Aorta (tissue), 5 donors: ENCODE measurements around the gene TLR7. TPM values are rescaled to one million over a fixed set of nuclear protein-coding genes. Genes with fewer than 3 reads are reported as not detected.

Source experiments
- ATAC-seq: fragments of 200-7000 bp; cut with Tn5 transposase; one replicate; pipeline ENCODE4 v1.9.1; 2022; ENCODE audit warnings: moderate library complexity; ENCODE audit not compliant: low FRiP score
- DNase-seq, 2 donors: peaks; one replicate each; pipeline ENCODE4 v3.0.0-alpha.2; 2020
- H3K27ac ChIP-seq, 2 donors: one replicate each; pipeline ENCODE4 v1.5.1; 2013; ENCODE audit warnings: low read length in 2 of 2, mild to moderate bottlenecking in 2 of 2, moderate library complexity in 2 of 2, control low read depth in 1 of 2, inconsistent platforms in 1 of 2, low read depth in 1 of 2
- H3K27me3 ChIP-seq, 2 donors: one replicate each; pipeline ENCODE4 v1.6.1; 2013; ENCODE audit warnings: control low read depth in 1 of 2, low read length in 1 of 2, mild to moderate bottlenecking in 1 of 2, moderate library complexity in 1 of 2; ENCODE audit not compliant: insufficient read depth in 2 of 2, control insufficient read depth in 1 of 2
- H3K36me3 ChIP-seq, 2 donors: one replicate each; pipeline ENCODE4 v1.6.1; 2013; ENCODE audit warnings: control low read depth in 1 of 2, low read length in 1 of 2, mild to moderate bottlenecking in 1 of 2; ENCODE audit not compliant: insufficient read depth in 2 of 2, control insufficient read depth in 1 of 2
- H3K4me1 ChIP-seq, 2 donors: one replicate each; pipeline ENCODE4 v1.6.1; 2013; ENCODE audit warnings: low read length in 2 of 2, control low read depth in 1 of 2, mild to moderate bottlenecking in 1 of 2, moderate library complexity in 1 of 2; ENCODE audit not compliant: insufficient read depth in 2 of 2, control insufficient read depth in 1 of 2
- H3K4me3 ChIP-seq, 2 donors: one replicate each; pipeline ENCODE4 v1.5.1; 2013; ENCODE audit warnings: low read length in 2 of 2, control low read depth in 1 of 2, mild to moderate bottlenecking in 1 of 2
- H3K9me3 ChIP-seq: one replicate; pipeline ENCODE4 v1.6.1; 2013; ENCODE audit warnings: mild to moderate bottlenecking, low read length; ENCODE audit not compliant: control insufficient read depth
- WGBS, 2 donors: extraction: QIAGEN DNeasy Blood & Tissue Kit; methylation state at CpG; one replicate each; pipeline ENCODE4 v1.1.7; 2013; 5-methylcytosine and 5-hydroxymethylcytosine counted together
- intact Hi-C, 2 donors: fragments of 100-400 bp; cut with DNase I; formaldehyde crosslinking; loops; one replicate each; pipeline versions ENCODE4 v1.14.2 to v1.15.0; 2022
- polyA plus RNA-seq, 2 donors: library from polyadenylated mRNA; stranded (reverse); fragments of 200-250 nt; gene quantifications; one replicate each; pipeline ENCODE4 v1.2.3, GENCODE V29; 2013
- total RNA-seq, 2 donors: library from RNA; stranded (reverse); fragmentation: NEBNext Ultra II Directional; extraction: Animal tissue kit (Norgen Biotek cat#: 25700); gene quantifications; one replicate each; pipeline ENCODE4 v1.2.1, GENCODE V29; 2021
- donor health status: healthy with polysubstance abuse.
- donor health status: Bipolar disorder and iron deficiency.
- donor health status: DM: no; HTN: no; CAD: no.
- donor health status: DM: no; HTN: no; CAD: no.
- donor health status: DM: yes; HTN: yes; CAD: no.

TLR7 gene
- total and polyA plus RNA-seq, 4 donors, result 0.08 to 6.4 (median 1.3) TPM

- intact Hi-C loops, result no loop called here
- Histone ChIP-seq H3K27me3 (no peaks in the 10 kb centered on the region), H3K9me3 (no peaks in the 10 kb centered on the region), H3K36me3 (no peaks in the 10 kb centered on the region), H3K27ac (no peak overlapping the region), H3K4me3 (no peak overlapping the region), H3K4me1 (no peaks in the 10 kb centered on the region)
- no peak for ATAC-seq
- WGBS, 2 donors, result 28 to 37% methylated on average over 3 of the region's 3 CpGs
- DNase-seq, result no peak
These were observed 22.6 kb upstream of the TLR7 start for GRCh38 chrX:12844319-12844718.

- ATAC-seq, result no peak
- intact Hi-C loops, result no loop called here
These were observed 1.5 kb upstream of the TLR7 start for GRCh38 chrX:12865359-12865758.

GRCh38 chrX:12867685-12868084 lies 813 bp downstream of the TLR7 start:
- Histone ChIP-seq H3K27ac (no peak overlapping the region), H3K9me3 (no peaks in the 10 kb centered on the region), H3K4me1 (no peaks in the 10 kb centered on the region), H3K36me3 (no peaks in the 10 kb centered on the region), H3K4me3 (no peak overlapping the region), H3K27me3 (peaks cover 0 to 1% of the 10 kb centered on the region in 2 donors)
- DNase-seq, result no peak
- intact Hi-C loops, result no loop called here
- 41 to 56% methylated on average over 4 of the region's 4 CpGs for WGBS, 2 donors
- ATAC-seq, result no peak

More at GRCh38 chrX:12865359-12865758, 1.5 kb upstream of the TLR7 start:
- Histone ChIP-seq H3K27ac (no peak overlapping the region), H3K9me3 (no peaks in the 10 kb centered on the region), H3K4me3 (no peak overlapping the region), H3K36me3 (no peaks in the 10 kb centered on the region), H3K4me1 (no peaks in the 10 kb centered on the region), H3K27me3 (peaks cover 0 to 1% of the 10 kb centered on the region in 2 donors)
- 60 to 67% methylated on average over 7 of the region's 7 CpGs for WGBS, 2 donors
- DNase-seq, result no peak

GRCh38 chrX:12868747-12869146 lies 1.9 kb downstream of the TLR7 start:
- ATAC-seq (no peak), DNase-seq (no peak)
- intact Hi-C loops, result no loop called here
- H3K27ac ChIP-seq, result no peak overlapping the region
- no peaks in the 10 kb centered on the region for H3K9me3 ChIP-seq
- H3K4me1 ChIP-seq, result no peaks in the 10 kb centered on the region
- no peak overlapping the region for H3K4me3 ChIP-seq
- peaks cover 0 to 1% of the 10 kb centered on the region in 2 donors for H3K27me3 ChIP-seq
- no peaks in the 10 kb centered on the region for H3K36me3 ChIP-seq
- WGBS, 2 donors, result 81 to 93% methylated on average over 4 of the region's 4 CpGs

- ATAC-seq, result no peak
- DNase-seq, result no peak
- Histone ChIP-seq H3K9me3 (no peaks in the 10 kb centered on the region), H3K36me3 (no peaks in the 10 kb centered on the region), H3K27ac (no peak overlapping the region), H3K27me3 (no peaks in the 10 kb centered on the region), H3K4me1 (no peaks in the 10 kb centered on the region), H3K4me3 (no peak overlapping the region)
- WGBS, 2 donors, result 64 to 83% methylated on average over 6 of the region's 6 CpGs
- intact Hi-C loops, result no loop called here
These were observed 4.4 kb downstream of the TLR7 start for GRCh38 chrX:12871257-12871656.

GRCh38 chrX:12872741-12873140 lies 5.9 kb downstream of the TLR7 start:
- WGBS, 2 donors, result 80 to 81% methylated on average over 4 of the region's 4 CpGs
- no peaks in the 10 kb centered on the region for H3K36me3 ChIP-seq
- DNase-seq, result no peak
- intact Hi-C loops, result no loop called here
- no peak overlapping the region for H3K4me3 ChIP-seq
- H3K27me3 ChIP-seq, result no peaks in the 10 kb centered on the region
- no peaks in the 10 kb centered on the region for H3K4me1 ChIP-seq
- ATAC-seq, result no peak
- H3K27ac ChIP-seq, result no peak overlapping the region
- no peaks in the 10 kb centered on the region for H3K9me3 ChIP-seq

- no peaks in the 10 kb centered on the region for H3K36me3 ChIP-seq
- intact Hi-C loops, result no loop called here
- ATAC-seq (no peak), DNase-seq (no peak)
- WGBS, 2 donors, result 48 to 49% methylated on average over 4 of the region's 4 CpGs
- H3K27me3 ChIP-seq, result no peaks in the 10 kb centered on the region
- no peaks in the 10 kb centered on the region for H3K4me1 ChIP-seq
- no peak overlapping the region for H3K27ac ChIP-seq
- H3K4me3 ChIP-seq, result no peak overlapping the region
- no peaks in the 10 kb centered on the region for H3K9me3 ChIP-seq
These were observed 7.7 kb downstream of the TLR7 start for GRCh38 chrX:12874581-12874980.

- intact Hi-C loops, result no loop called here
- H3K36me3 ChIP-seq, result no peaks in the 10 kb centered on the region
- no peak overlapping the region for H3K4me3 ChIP-seq
- H3K27ac ChIP-seq, result no peak overlapping the region
- no peaks in the 10 kb centered on the region for H3K27me3 ChIP-seq
- no peak for ATAC-seq
- 20 to 41% methylated on average over 8 of the region's 8 CpGs for WGBS, 2 donors
- no peaks in the 10 kb centered on the region for H3K4me1 ChIP-seq
- H3K9me3 ChIP-seq, result no peaks in the 10 kb centered on the region
- DNase-seq, result no peak
These were observed 10.5 kb downstream of the TLR7 start for GRCh38 chrX:12877386-12877785.

- Histone ChIP-seq H3K27me3 (no peaks in the 10 kb centered on the region), H3K4me3 (no peak overlapping the region), H3K36me3 (no peaks in the 10 kb centered on the region), H3K9me3 (no peaks in the 10 kb centered on the region), H3K27ac (no peak overlapping the region), H3K4me1 (no peaks in the 10 kb centered on the region)
- DNase-seq, result no peak
- WGBS, 2 donors, result 80 to 91% methylated on average over 1 of the region's 1 CpG
- no peak for ATAC-seq
- intact Hi-C loops, result no loop called here
These were observed 11.7 kb downstream of the TLR7 start for GRCh38 chrX:12878536-12878935.
